ENCODE measurements around the gene PNLDC1. TPM values are rescaled to one million over a fixed set of nuclear protein-coding genes. Genes with fewer than 3 reads are reported as not detected.

PNLDC1 gene
- total and polyA plus RNA-seq, 2 of the 4 experiments (the other 2 are of a cell fraction) = not detected

DNA sequence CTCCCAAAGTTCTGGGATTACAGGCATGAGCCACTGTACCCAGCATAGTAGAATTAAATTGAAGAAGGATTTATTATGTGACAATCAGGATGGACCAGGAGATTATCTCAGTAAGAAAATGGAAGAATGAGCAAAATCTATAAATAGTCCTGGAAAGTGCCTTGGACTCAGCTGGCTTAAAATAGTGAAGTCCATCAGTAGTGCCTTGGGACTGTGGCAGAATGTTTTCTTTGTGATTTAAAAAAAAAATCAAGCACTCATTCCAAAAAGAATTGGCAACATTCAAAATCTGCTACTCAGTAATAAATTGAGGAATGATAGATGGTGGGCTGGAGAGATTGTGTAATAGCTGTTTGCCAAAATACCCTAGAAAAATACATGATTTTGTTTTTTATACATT, 53.7 kb downstream of the PNLDC1 start:
- Histone ChIP-seq H3K27me3 (ENCODE audit: control insufficient read depth, insufficient read depth, low read length) (peaks cover 5% of the 10 kb centered on the region), H3K9me3 (ENCODE audit: control insufficient read depth, insufficient read depth, low read length) (no peaks in the 10 kb centered on the region), H3K4me2 (ENCODE audit: low read depth, low read length) (no peak overlapping the region), H3K36me3 (ENCODE audit: control insufficient read depth, insufficient read depth, low read length) (no peaks in the 10 kb centered on the region), H3K4ac (ENCODE audit: low read depth, low read length) (no peak overlapping the region), H3K56ac (ENCODE audit: extremely low read depth, insufficient read depth, low read length) (no peak overlapping the region), H4K91ac (ENCODE audit: insufficient read depth, low read depth, low read length) (no peak overlapping the region), H4K20me1 (ENCODE audit: insufficient read depth, low read length) (no peaks in the 10 kb centered on the region), H2BK5ac (ENCODE audit: low read depth, low read length, poor library complexity, severe bottlenecking) (no peak overlapping the region), H3K27ac (ENCODE audit: insufficient read depth, low read length) (no peak overlapping the region), H2AK5ac (ENCODE audit: low read depth, low read length) (no peak overlapping the region), H3K9ac (ENCODE audit: low read depth, low read length) (no peak overlapping the region), H4K8ac (ENCODE audit: low read depth in 2 of 2, low read length in 2 of 2) (no peak overlapping the region), H2AK9ac (replicated peaks; ENCODE audit: low read depth, low read length, poor library complexity) (no peak overlapping the region), H4K5ac (ENCODE audit: low read depth, low read length) (no peak overlapping the region), H2BK120ac (ENCODE audit: low read depth, low read length) (no peak overlapping the region), H2BK20ac (ENCODE audit: low read depth, low read length) (no peak overlapping the region), H3K14ac (replicated peaks; ENCODE audit: low read depth, low read length) (no peak overlapping the region), H3K79me1 (ENCODE audit: low read depth in 1 of 2, low read length in 2 of 2) (no peaks in the 10 kb centered on the region), H3K9me1 (ENCODE audit: insufficient read depth, low read length) (no peaks in the 10 kb centered on the region), H2BK15ac (ENCODE audit: low read depth, low read length) (no peak overlapping the region), H3K4me3 (ENCODE audit: insufficient read depth, low read depth, low read length) (no peak overlapping the region), H3K18ac (ENCODE audit: low read depth, low read length) (no peak overlapping the region), H3K23ac (ENCODE audit: low read depth, low read length) (no peak overlapping the region), H2AFZ (replicated peaks; ENCODE audit: low read length, poor library complexity) (no peak overlapping the region), H3K4me1 (ENCODE audit: control insufficient read depth, insufficient read depth, low read length) (no peaks in the 10 kb centered on the region)
- CTCF ChIA-PET = interaction anchor here (0.6 to 1.6 kb wide), 4 partner anchors 12 to 78 kb away, joined by 3 to 4 read pairs (median 3); no protein-coding TSS in a partner anchor
- TF ChIP-seq CEBPB (IDR thresholded peaks at IDR 0.05; ENCODE audit: low read depth, low read length) (peak; percentile 26; the same call in 1 of the 2 replicates), RAD21 (IDR thresholded peaks at IDR 0.05; ENCODE audit: low read length) (no peak)
- intact Hi-C loops (cut with micrococcal nuclease) (loop anchor here (2.0 kb wide), 1 partner anchor 163 kb away; no protein-coding TSS in a partner anchor), dilution Hi-C loops (cut with HindIII; ENCODE audit: low sequenced_read_pairs, unreplicated experiment) (no loop called here), in situ Hi-C loops (cut with MboI; ENCODE audit: low sequenced_read_pairs) (loop anchor here (25.0 kb wide), 1 partner anchor 609 kb away; no protein-coding TSS in a partner anchor)
- POLR2A ChIA-PET (ENCODE audit: unreplicated experiment) = no interaction called here
- DNase-seq = no peak
- no peak for ATAC-seq (ENCODE audit: low read depth)
- BruUV-seq (replicated peaks) = no TSS peak
